Measurements from ENCODE around the gene ZC3H12A.
"Not testable (repeated sequence)": the region's sequence is repeated elsewhere in the genome, so short reads cannot be mapped to it uniquely, and the experiment has no call there.

The ZC3H12A gene

GRCh38 chr1:37529888-37530287 is 55.5 kb downstream of the ZC3H12A start:
- not testable (repeated sequence) for H3K4me3 Mint-ChIP-seq; H3K9me3 Mint-ChIP-seq (ENCODE audit: low read depth); H3K27ac Mint-ChIP-seq; H3K27me3 Mint-ChIP-seq; H3K4me1 Mint-ChIP-seq (ENCODE audit: low read depth); H3K36me3 Mint-ChIP-seq

DNA sequence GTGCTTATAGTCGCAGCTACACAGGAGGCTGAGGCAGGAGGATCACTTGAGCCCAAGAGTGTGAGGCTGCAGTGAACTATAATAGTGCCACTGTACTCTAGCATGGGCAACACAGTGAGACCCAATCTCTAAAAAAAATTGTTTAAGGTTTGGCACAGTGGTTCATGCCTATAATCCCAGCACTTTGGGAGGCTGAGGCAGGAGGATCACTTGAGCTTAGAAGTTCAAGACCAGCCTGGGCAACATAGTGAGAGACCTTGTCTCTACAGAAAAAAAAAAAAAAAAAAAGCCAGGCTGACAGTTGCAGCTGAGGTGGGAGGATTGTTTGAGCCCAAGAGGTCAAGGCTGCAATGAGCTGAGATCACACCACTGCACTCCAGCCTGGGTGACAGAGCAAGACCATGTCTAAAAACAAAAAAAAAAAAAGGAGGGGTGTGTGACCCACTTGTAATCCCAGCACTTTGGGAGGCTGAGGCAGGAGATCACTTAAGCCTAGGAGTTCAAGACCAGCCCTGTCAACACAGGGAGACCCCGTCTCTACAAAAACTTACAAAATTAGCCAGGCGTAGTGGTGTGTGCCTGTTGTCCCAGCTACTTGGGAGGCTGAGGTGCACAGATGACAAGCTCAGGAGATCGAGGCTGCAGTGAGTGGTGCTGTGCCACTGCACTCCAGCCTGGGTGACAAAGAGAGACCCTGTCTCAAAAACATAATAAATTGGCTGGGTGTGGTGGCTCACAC is 58.2 kb downstream of the ZC3H12A start:
- H3K4me1 Mint-ChIP-seq (ENCODE audit: low read depth): peaks cover 18% of the 10 kb centered on the region
- not testable (repeated sequence) for H3K27ac Mint-ChIP-seq; H3K9me3 Mint-ChIP-seq (ENCODE audit: low read depth); H3K27me3 Mint-ChIP-seq; H3K4me3 Mint-ChIP-seq; H3K36me3 Mint-ChIP-seq

DNA sequence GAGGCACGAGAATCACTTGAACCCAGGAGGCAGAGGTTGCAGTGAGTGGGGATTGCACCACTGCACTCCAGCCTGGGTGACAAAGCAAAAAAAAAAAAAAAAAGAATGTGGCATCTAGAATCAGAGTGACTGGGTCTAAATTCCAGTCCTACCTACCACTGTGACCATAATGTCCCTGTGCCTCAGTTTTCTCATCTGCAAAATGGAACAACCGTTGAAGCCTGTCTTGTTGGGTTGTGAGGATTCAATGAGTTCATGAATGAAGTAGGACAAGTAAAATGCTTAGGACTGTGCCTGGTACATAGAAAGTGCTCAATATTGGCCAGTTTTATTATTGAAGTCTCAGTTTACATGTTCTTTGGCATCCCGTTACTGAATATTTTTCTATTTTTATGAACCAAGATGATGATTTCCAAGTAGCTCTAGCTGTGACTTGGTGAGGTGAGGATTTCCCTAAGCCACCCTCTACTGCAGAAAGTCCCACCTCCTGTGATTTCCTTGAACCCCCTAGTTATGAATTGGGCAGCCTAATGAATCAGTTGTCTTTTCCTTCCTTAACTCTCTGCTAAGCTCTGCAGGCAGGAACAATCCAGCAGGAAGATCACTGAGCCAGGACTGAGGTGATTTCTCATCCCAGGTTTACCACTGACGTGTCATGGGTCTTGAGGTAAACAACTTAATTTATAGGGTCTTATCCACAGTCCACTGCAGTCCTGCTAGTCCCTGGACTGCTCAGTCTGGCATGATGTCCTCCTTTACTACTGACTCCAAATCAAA is 59.1 kb downstream of the ZC3H12A start:
- Mint-ChIP-seq H3K27me3 (no peaks in the 10 kb centered on the region), H3K27ac (no peak overlapping the region), H3K36me3 (peaks cover 8% of the 10 kb centered on the region), H3K9me3 (ENCODE audit: low read depth) (no peaks in the 10 kb centered on the region), H3K4me3 (no peak overlapping the region), H3K4me1 (ENCODE audit: low read depth) (peaks cover 20% of the 10 kb centered on the region)

All from activated naive CD8-positive, alpha-beta T cell (primary cell).